Erythroblast (primary cell): ENCODE data around the gene SIRPD.

Source experiments
- GATA1 ChIP-seq: IDR thresholded peaks from 2 replicates; pipeline ENCODE4 v1.6.1; 2011; ENCODE audit warnings: low read depth, mild to moderate bottlenecking, control low read depth, low read length, moderate library complexity
- POLR2A ChIP-seq: IDR thresholded peaks from 2 replicates; pipeline ENCODE4 v1.6.1; 2011; ENCODE audit warnings: mild to moderate bottlenecking, low read length

GRCh38 chr20:1486566-1486965 lies 70.9 kb downstream of the SIRPD start:
- TF ChIP-seq POLR2A = no peak
- no peak for TF ChIP-seq GATA1
